Left hindlimb (tissue), 1 donor: ENCODE results near the gene ZMYND8.
A peak's percentile ranks its signal among the peaks of the same experiment; 100 is the strongest.
"Not testable (repeated sequence)": the region's sequence is repeated elsewhere in the genome, so short reads cannot be mapped to it uniquely, and the experiment has no call there.

Experiments
- DNase-seq: peaks from one replicate; pipeline ENCODE4 v3.0.0-alpha.2; 2018

Gene ZMYND8

DNA sequence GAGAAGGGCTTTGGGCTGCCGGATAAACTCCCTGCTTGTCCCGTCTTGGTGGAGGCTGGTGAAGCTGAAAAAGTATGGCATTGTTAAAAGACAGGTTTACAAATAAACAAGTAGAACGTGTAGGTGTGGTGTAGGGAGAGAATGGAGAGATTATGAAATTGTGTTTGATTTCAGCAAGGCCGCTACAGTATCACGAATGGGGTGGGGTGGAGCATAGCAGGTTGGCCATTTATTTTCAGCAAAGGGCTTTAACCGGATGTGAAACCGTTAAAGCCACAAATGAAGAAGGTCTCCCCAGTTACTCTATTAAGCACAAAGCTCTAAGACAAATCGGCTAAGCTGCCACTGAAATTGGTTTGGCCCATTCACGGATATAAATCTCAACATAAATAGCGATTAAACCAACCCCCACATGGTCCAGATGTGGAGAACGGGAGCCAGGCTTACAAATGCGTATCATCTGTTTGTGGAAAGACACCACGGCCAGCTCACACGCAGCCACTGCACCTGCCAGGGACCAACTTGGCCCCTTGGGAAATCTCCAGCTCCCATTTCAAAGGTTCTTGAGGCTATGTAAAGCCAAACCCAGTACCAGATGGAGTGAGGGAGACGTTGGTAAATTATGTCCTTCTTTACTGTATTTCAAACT is 94.0 kb downstream of the ZMYND8 start:
- DNase-seq, result peak; percentile 63

DNA sequence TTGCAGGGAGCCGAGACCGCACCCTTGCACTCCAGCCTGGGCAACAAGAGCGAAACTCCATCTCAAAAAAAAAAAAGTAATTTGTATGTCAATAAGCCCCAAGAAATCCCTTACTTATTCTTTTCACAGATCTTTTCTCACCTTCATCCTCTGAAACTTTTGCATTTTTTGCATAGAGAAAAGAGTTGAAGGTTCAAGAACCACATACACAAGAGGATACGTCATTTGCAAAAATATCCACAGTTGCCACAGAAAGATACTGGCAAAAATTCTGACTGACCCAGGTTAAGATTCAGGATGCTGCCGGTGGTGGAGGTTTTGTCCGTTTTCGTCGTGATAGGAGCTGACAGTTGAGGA is 94.5 kb downstream of the ZMYND8 start:
- DNase-seq, result no peak

DNA sequence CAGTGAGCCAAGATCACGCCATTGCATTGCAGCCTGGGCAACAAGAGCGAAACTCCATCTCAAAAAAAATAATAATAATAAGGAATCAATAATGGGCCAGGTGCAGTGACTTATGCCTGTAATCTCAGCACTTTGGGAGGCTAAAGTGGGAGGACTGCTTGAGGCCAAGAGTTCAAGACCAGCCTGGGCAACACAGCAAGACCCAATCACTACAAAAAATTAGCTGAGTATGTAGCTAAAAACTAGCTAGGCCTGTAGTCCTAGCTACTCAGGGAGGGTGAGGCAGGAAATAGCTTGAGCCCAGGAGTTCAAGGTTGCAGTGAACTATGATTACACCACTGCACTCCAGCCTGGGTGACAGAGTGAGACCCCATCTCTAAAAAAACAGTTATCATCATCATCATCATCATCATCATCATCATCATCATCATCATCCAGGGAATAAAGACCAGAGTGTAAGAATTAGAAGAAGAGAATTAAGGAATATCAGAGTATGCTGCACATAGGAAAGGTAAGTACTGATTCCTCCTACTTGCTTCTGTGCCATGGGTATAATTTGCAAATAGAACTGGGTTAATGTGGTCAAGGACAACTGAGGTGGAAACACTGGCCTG is 95.2 kb downstream of the ZMYND8 start:
- DNase-seq, result not testable (repeated sequence)

DNA sequence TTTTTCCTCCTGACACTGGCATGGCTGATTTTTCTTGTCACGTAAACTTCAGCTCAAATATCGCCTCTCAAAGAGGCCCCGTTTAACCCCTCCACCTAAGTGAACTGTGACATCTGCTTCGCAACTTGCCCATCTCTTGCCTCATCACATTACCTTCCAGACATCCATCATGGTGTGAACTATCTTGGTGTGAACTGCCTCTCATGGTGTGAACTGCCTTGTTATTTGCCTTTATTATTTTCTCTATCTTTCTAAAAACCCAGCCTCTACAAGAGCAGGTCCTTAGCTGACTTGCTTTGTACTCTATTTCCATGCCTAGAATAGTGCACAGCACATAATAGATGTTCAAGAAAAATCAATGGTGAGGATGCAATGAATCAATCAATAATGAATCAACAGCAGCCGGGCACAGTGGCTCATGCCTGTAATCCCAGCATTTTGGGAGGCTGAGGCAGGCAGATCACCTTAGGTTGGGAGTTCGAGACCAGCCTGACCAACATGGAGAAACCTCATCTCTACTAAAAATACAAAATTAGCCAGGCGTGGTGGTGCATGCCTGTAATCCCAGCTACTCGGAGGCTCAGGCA is 95.9 kb downstream of the ZMYND8 start:
- not testable (repeated sequence) for DNase-seq

DNA sequence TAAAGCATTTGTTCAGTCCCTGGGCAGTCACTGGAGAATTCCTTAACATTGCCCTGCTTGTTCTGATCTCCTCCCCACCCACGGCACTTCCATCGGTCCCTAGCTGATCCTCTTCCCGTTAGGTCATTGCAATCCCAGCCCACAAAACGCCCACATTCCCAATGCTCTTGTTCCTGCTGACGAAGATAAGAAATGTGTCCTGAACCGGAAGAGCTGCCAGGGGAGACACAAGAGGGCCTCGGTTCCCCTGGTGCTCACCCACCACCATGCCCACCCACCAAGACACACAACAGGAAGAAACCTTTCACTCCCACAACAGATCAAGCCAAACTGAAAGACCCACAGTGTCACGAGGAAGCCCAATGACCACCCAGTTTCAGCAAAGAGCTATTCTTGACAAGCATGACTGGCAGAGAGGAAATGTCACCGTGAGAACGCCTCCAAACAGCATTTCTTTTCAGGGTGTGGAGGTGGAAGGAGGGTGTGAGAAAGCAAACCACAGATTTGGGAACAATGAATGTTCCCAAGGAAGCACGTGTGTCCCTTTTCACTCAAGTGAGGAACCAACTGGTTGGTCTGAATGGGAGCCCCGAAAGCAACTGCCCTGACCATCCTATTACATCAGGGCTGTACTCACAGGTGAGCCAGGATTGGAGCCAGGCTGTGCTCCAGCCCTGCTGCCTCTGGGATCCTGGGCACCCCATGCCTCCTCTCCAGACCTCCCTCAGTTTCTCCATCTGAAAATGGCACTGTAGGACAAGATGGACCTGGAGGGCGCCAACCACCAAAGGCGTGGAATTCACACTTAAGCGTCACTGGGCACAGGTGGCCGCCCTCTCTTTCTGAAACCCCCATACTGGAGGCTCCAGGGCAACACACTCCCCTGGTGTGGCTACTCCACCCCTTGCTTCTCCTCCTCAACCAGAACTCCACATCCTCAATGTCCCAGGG is 97.5 kb downstream of the ZMYND8 start:
- no peak for DNase-seq

DNA sequence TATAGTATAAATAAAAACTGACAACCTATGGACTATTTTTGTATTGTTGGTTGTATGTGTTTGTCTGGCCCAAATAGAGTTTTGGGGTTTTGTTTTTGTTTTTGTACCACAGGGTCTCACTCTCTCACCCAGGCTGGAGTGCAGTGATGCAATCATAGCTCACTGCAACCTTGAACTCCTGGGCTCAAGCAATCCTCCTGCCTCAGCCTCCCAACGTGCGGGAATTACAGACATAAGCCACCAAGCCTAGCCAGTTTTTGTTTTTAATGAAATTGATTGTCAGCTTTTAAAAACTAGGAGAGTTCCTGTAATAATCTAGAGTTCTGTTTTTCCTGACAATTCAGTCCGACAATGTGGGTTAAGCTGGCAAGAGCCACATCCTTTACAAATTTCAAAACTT is 98.7 kb downstream of the ZMYND8 start:
- no peak for DNase-seq

DNA sequence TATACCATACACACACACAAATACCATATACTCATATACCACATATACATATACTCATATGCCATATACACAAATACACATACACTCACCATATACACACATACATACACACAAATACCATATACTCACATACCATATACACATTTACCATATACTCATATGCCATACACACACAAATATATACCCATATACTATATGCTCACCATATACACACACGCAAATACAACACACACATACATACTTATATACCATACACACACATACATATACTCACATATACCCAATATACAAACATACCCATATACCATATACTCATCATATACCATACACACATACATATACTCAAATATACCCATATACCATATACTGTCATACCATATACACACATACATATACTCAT is 99.2 kb downstream of the ZMYND8 start:
- DNase-seq, result no peak

DNA sequence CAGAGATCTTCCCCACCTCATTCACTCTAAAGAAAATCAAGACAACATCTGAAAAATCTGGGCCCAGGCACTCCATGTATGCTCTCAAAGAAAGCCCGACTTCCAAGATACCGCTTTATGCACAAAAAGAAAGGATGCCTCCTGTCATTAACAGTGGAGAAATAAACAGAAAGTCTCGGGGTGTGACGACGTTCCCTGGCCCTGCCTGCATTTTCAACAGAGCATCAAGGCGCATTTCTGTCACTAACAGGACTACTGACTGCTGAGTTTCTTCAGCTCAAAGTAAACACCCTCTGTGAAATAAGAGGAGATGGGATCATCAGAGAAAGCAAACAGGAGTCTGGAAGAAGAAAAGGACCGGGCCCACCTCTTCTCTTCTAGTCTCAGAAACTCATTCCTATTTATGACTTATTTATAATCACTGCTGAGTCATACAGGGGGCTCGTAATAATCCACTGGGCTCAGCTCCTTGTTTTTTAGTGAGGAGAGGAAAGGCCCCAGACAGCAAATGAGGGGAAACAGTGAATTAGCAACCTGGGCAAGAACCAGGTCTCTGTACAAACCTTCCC is 99.7 kb downstream of the ZMYND8 start:
- no peak for DNase-seq

DNA sequence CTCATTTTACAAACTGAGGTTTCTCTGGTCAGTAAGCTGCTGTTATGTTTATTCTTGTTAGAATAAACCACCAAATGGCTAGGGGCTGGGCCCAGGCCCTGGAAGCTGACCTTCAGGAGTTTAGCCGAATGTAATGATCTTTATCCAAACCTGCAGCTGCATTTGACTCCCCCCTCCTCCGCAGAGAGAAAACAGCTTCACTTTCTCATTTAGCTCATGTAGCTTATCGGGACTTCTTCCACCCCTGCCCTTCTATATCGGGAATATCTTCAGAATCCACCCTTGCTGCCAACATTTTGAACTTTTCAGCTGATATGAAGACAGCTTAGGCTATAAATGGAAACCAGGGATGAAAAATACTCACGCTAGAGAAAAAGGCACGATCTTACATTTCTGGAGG is 102.6 kb downstream of the ZMYND8 start:
- DNase-seq, result no peak

DNA sequence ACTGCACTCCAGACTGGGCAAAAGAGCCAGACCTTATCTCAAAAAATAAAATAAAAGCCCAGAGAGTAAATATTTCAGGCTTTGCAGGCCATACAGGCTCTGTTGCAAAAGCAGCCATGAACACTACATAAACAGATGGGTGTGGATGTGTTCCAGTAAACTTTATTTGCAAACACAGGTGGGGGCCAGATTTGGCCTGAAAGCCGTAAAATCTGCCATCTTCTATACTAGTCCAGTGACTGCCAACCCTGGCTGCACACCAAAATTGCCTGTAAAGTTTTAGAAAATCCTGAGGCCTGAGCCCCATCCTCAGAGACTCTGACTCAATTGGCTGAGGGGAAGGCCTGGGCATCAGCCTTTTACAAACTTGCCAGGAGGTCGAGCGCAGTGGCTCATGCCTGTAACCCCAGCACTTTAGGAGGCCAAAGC is 103.6 kb downstream of the ZMYND8 start:
- DNase-seq, result no peak

DNA sequence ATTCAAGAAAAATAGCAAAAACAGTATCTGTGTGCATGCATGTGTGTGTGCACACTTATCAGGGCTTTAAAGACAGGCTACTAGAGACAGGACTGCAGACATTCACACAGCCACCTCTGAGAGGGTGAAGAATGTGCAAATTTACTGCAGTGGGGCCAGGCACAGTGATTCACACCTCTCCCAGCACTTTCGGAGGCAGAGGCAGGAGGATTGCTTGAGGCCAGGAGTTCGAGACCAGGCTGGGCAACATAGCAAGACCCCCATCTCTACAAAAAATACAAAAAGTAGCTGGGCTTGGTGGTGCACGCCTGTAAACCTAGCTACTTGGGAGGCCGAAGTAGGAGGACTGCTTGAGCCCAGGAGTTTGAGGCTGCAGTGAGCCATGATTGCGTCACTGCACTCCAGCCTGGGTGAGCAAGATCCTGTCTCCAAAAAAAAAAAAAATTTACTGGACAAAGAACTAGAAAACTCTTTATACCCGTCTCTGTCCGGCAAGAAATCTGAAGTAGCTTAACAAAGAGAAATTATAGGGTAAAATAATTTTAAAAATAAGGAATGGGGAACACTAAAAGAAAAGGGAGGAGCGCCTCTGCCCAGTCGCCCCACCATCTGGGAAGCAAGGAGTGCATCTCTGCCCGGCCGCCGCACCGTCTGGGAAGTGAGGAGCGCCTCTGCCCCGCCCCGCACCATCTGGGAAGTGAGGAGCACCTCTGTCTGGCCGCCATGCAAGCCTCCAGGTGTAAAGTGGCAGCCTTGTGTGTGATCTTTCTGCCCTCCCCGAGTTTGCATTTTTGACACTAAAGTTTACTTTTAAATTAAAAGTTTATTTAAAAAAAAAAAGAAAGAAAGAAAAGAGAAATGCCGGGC is 105.1 kb downstream of the ZMYND8 start:
- DNase-seq, result no peak

DNA sequence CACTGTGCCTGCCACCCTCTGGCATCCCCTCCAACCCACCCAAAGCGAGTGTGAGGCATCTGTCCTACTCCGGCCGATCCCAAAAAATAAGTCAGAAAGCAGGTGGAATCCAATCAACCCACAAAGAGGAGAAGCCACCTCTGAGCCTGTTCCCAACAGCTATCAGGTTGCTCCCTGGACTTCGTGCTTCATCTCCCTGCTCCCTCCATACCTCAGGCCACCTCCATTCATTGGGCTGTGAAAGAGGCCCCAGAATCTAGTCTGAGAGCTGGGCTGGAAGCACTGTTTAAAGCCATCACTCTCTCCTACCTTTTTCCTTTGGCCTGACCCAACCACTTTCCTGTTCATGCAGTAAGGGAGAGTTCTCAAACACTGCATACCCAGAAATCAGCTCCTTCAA is 106.1 kb downstream of the ZMYND8 start:
- no peak for DNase-seq

DNA sequence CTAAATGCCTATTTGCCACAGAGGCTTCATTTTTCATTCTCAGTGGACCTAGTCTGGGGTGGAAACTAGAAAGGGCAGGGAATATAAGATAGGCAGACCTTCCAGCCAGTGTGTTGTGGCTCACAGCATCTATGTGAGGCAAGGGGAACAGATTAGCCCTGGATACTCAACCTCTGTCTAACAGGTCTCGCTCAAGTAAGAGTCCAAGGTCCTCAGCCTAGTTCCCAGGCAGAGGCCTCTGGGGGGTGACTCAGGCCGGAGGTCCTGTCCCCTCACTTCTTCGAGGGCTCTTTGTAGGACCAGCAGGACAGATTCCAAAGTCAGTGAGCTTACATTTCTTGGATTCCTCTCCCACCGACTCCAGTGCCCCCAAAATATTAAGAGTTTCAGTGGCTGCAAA is 106.6 kb downstream of the ZMYND8 start:
- no peak for DNase-seq

DNA sequence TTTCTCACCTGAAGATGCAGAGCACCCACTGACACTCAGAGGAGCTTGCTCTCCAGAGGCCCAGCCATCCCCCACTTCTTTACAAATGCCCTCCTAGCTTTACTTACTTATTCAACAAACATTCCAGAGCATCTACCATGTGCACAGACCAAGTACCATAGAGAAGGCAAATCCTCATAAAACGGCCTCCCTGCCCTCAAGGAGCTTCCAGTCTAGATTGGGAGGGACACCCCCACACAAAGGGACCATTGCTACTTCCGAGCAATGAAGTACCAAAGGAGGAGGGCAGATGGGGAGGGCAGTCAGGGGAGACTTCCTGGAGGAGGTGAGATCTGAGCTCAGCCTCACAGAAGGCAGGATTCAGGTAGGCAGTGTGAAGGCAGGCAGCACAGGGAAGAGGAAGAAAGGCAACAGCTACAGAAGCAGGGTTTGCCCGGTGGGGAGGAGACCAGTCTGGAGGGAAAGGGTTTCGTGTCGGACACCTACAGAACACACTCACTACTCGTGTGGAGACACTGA is 108.0 kb downstream of the ZMYND8 start:
- no peak for DNase-seq

DNA sequence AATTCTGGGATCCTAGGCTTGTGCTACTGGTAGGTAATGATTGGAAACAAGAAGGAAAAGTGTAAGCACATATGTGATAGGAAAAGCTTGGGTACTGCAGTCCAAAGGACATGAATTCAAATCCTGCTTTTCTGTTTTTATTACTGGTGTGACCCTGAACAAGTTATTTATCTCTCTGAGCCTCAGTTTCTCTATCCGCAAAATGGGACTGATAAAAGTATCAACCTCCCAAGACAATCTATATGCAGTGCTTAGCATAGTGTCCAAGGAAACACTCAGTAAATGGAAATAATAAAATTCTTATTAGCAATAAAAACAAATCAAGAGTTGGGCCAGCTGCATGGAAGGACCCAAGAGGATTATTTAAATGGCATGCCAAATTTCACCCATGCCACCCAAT is 108.5 kb downstream of the ZMYND8 start:
- DNase-seq, result no peak

DNA sequence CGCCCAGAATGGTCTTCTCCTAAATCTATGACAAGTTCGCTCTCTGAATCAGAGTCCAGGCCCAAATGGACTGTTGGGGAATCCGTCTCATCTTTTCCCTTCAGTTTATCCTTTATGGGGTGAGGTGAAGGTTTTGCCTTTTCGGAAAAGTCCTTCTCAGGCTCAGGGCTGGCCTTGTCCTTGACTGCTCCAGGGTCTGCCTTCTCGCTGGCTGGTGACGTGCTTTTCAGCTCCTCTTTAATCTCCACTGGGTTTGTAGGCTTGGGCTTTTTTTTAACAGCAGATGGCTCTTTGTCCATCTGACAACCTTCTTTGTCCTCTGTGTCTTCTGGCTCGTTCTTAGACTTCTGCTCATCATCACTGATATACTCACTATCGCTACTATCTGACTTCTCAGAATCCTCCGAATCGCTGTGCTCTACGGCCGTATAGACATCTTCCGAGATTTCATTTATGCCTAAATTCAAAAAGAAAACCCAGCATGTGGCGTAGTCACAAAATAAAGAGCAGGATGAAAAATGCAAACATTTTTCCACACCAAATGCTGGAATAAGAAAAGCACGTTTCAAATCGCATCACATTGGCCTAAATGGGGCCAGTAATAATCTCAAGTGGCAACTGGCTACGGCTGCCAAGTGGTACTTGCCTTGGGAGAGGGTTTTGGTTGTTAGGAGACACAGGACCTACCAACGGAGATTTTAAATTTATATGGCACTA is 110.3 kb downstream of the ZMYND8 start:
- no peak for DNase-seq

DNA sequence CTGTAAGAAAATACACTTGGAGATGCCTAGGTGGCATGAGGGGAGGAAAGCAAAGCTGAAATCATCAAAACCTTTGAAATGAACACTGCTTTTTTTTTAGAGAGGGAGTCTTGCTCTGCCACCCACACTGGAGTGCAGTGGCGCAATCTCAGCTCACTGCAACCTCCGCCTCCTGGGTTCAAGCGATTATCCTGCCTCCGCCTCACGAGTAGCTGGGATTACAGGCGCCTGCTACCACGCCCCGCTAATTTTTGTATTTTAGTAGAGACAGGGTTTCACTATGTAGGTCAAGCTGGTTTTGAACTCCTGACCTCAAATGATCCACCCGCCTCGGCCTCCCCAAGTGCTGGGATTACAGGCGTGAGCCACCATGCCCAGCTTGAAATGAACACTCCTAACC is 111.3 kb downstream of the ZMYND8 start:
- not testable (repeated sequence) for DNase-seq

DNA sequence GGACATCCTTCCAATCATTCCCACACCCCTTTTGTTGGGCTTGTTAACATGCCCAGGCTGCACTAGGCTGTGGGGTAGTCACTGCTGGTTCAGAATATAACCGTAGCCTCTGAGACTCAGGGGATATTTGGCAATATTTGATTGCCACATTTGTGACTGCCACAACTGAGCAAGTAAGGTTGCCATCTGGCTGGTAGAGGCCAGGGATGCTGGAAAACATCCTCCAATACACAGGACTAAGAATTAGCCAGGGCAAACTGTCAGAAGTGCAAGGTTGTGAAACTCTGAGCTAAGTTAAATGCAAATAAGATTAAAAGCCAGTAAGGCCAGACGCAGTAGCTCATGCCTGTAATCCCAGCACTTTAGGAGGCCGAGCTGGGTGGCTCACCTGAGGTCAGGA is 112.0 kb downstream of the ZMYND8 start:
- no peak for DNase-seq

DNA sequence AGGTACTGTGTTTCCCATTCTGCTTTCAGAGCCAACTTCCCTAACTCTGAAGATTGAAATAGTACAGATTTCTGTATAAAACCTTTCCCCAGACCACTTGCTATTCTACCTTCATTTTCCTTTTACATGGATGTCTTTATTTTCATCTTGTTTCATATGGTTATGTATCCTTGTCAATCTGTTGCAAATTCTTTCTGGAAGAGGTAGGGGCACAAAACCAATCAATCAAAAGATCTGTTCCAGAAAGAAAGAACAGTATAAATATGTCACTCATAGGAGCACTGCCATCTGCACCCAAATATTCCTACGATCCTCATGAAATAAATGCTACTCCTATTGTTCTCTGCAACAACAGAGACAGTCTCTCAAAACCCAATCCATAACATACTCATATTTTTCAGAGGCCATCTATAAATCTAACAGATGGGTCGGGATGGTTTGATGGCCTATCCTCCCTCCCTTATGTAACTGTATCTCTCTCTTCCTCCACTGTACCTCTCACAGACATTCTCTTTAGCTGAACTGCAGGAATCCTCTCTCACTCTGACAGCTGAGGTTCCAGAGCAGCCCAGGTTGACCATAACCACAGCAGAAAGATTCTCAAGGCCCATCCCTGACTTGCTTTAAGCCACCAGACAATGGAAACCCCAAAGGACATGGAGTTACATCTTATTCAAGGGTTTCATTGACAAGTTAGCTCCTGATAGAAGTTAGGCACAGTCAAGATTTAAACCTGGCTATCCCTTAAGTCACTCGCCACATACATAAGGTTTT is 112.8 kb downstream of the ZMYND8 start:
- DNase-seq, result no peak

DNA sequence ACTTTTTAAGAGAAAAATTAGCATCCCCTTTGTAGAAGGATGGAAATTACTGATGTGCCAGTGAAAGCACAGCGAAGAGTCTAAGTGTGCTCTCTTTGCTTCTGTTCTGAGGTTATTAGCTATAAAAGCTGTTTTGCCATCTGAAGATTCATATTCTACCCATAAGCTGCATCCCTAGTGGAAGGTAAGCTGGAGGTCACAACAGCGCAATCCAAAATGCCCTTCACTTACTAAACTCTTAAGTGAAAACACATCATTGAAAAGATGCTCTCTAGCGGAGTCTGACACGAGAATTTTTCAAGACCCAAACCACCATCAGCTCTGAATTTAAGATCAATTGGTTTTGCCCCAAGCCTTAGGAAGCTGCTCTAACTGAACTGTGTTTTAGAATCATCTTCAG is 113.5 kb downstream of the ZMYND8 start:
- no peak for DNase-seq
